GM12873 (cell line): ENCODE measurements around the gene AKT1S1.

Experiments
- TF ChIP-seq, protein P1 (sequence below): IDR thresholded peaks from 2 replicates; pipeline ENCODE4 v1.5.1; 2012; ENCODE audit warnings: low read depth, mild to moderate bottlenecking, moderate library complexity, low read length, control low read depth; ENCODE audit not compliant: insufficient read depth; ENCODE audit errors: missing control alignments

Gene AKT1S1

DNA sequence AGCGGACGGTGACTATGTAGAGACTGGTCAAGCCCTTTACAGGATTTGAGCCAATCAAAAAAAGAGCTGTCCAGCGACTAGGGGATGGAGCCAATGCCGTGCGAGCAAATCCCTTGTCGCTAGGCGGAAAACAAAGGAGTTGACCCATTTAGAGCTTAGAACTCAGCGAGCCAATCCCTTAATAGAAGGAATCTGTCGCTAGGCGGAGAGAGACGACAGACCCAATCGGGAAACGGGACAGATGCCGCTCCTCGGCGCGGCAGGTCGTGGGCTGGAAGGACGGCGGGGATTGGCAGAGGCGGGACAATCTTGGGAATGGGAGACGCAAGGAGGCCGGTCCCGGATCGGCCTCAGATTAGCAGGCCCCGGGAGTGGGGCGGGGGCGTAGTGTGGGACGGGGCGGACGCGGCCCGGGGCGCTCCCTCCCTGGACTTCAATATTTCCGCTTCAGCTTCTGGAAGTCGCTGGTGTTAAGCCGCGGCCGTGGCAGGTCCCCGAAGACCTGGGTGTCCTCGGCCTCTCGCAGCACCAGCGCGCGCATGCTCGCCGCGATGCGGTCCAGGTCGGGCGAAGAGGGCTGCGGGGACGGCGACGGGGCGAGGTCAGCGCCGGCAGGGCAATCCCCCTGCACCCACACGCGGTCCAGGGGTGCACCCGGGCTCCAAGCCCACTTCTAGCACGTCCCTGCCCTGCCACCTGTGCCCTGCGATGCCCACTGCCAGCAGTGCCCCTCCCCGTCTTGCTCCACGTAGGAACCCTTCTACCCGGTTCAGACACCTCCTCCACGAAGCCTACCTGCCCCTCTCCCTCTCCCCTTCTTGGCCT is 7.5 kb downstream of the AKT1S1 start:
- TF ChIP-seq, protein P1, sequence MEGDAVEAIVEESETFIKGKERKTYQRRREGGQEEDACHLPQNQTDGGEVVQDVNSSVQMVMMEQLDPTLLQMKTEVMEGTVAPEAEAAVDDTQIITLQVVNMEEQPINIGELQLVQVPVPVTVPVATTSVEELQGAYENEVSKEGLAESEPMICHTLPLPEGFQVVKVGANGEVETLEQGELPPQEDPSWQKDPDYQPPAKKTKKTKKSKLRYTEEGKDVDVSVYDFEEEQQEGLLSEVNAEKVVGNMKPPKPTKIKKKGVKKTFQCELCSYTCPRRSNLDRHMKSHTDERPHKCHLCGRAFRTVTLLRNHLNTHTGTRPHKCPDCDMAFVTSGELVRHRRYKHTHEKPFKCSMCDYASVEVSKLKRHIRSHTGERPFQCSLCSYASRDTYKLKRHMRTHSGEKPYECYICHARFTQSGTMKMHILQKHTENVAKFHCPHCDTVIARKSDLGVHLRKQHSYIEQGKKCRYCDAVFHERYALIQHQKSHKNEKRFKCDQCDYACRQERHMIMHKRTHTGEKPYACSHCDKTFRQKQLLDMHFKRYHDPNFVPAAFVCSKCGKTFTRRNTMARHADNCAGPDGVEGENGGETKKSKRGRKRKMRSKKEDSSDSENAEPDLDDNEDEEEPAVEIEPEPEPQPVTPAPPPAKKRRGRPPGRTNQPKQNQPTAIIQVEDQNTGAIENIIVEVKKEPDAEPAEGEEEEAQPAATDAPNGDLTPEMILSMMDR: no peak

DNA sequence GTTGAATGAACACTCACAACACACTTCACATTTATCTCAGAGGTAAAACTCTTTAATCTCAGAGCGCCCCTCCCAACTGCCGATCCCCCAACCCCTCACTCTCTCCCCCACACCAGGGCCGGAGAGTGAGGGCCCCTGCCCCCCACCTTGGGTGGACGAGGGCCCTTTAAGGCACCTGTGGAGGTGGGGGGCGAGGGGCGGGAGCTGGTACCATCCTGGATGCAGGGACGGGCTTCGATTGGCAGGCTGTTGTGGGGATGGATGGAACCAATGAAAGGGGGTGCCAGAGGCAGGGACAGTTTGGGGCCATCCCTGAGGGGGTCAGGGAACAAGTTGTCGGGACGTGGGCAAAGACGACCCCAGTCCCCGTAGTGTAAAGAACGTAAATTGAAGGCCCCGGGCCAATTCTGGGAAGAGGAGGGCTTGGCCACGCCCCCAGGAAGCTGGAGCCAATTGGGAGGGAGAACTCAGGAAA is 8.1 kb downstream of the AKT1S1 start:
- TF ChIP-seq, protein P1: no peak

GRCh38 chr19:49866933-49867782 is 10.0 kb downstream of the AKT1S1 start, which contains the start of gene PNKP:
TSS of gene PNKP (minus strand) at chr19:49867576. CDS start at chr19:49867204, 372 bp downstream.
- TF ChIP-seq, protein P1: no peak

DNA sequence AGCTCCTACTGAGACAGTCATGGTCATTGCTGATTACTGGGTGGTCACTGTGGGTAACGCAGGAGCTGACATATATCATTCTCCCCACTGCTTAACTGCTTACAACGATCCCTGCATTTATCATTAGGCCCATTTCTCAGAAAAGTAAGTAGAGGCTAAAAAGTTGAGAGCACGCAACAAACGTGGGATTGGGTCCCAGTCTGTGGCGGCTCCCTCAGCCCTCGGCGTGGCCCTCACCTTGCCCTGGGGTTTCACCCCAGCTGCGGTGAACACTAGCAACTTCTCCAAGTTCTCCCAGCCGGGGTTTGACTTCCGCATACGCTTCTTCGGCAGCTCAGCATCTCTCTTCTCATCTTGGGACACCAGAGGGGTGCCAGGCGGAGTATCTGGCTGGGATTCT is 12.3 kb downstream of the AKT1S1 start:
- TF ChIP-seq, protein P1: no peak

GRCh38 chr19:49863935-49864320 is 13.2 kb downstream of the AKT1S1 start:
- TF ChIP-seq, protein P1: no peak

GRCh38 chr19:49863254-49863934 is 13.8 kb downstream of the AKT1S1 start:
- TF ChIP-seq, protein P1: no peak
